ENCODE measurements around the gene TBL3.

The TBL3 gene

DNA sequence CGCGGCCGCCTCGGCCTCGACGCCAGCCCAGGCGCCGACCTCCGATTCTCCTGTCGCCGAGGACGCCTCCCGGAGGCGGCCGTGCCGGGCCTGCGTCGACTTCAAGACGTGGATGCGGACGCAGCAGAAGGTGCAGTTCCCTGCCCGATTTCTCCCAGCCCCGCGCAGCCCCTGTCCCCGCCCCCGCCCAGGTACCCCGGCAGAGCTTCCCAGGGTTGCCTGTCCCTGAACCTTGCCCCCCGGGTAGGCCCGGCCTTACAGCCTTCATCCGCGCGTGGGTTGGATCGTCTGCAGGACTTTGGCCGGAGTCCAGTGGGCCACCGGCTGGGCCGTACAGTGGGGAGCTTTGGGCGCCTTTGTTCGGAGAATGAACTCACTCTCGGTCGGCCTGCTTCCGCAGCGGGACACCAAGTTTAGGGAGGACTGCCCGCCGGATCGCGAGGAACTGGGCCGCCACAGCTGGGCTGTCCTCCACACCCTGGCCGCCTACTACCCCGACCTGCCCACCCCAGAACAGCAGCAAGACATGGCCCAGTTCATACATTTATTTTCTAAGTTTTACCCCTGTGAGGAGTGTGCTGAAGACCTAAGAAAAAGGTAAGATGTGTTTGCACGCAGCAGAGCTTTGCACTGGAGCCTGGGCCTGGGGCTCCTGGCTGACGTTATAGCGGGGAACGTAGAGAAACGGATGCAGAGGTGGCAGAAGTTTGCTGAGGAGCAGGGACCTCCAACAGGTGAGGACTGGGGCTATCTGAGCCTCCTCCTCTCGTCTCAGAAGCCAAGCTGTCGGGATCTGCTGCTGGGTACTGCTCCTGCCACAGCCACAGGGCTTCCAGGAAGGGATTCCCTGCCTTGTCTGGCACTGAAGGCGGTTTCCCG, 12.7 kb downstream of the TBL3 start:
- FAIRE-seq = no peak

DNA sequence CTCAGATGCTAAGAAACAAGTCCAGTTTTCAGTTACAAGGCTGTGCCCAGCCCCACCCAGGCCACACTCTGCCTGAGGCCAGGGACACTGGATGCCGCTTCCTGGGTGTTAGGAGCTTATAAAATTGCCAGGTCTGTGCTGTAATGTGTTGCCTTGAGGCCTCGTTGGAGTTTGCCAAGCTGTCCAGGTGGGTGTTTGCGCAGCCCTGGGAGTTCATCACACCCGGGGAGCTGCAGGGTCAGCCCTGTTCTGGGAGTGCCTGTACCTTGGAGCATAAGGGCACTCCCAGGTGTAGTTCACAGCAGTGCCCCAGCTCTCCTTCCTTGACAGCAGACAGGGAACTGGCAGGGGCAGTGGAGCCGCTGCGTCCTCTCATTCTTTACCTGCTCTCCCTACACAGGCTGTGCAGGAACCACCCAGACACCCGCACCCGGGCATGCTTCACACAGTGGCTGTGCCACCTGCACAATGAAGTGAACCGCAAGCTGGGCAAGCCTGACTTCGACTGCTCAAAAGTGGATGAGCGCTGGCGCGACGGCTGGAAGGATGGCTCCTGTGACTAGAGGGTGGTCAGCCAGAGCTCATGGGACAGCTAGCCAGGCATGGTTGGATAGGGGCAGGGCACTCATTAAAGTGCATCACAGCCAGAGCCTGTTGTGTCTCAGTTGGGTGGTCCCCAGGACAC, 13.8 kb downstream of the TBL3 start:
- FAIRE-seq = no peak

DNA sequence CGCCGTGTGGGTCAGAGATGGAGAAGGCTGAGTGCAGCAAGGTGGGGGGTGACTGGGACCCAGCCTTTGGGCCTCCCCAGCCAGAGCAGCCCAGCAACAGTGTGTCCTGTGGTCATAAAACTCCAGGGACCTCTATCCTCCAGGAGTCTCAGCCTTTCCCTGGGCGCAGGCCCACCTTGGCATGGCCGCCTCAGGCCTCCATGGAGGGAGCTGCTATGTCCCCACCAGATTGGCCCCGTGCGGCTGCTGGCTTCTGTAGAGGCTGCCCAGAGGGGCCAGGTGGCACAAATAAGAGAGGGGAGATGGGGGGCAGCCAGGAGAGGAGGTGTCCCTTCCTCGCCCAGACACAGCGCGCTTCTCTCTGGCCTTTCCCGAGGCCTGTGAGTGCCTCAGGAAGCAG, 15.3 kb downstream of the TBL3 start:
- FAIRE-seq = no peak

DNA sequence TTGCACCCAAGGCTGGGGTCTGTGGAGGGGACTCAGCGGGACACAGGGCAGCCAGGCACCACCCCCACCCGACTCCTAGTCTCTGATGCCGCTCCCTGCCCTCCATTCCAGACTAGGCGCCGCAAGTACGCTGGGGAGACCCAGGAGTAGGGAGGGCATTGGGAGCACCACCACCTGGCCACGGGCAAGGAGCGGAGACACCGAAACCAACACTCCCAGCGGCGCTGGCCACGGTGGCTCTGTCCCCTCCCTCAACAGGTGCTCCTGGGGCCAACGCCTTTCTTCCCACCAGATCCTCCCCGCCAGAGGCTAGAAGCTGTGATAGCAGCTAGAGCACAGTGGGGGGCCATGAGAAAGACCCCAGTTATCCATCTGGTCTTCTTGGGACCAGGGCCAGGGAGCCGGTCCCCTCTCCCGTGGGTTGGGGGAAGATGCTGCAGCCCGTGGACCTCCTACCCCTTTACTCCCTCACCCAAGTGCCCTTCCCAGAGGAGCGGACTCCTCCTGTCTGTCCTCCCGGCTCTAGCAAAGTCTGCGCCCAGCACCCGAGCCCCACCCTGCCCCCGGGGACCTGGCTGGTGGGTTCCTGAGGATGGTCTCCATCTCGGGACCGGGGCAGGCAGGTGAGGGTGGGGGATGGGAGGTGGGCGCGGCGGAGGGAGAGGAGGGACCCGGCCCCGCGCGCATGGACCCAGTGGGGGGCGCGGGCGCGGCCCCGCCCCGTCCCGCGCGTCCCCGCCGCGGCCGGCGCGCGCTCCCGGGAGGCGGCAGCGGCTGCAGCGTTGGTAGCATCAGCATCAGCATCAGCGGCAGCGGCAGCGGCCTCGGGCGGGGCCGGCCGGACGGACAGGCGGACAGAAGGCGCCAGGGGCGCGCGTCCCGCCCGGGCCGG, 17.6 kb downstream of the TBL3 start, which contains the start of gene SYNGR3:
Gene SYNGR3, plus strand, starts transcription at position 762 of the 892 bp plus-strand sequence. CDS start 133 bp downstream, outside the sequence.
- FAIRE-seq = no peak

DNA sequence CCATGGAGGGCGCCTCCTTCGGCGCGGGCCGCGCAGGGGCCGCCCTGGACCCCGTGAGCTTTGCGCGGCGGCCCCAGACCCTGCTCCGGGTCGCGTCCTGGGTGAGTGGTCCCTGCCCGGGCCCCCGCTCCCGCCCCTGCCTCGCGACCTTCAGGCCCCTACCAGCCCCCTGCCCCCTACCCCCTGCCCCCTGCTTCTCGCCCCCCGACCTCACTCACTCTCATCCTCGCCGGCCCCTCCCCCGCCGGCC, 18.2 kb downstream of the TBL3 start:
- FAIRE-seq = no peak

DNA sequence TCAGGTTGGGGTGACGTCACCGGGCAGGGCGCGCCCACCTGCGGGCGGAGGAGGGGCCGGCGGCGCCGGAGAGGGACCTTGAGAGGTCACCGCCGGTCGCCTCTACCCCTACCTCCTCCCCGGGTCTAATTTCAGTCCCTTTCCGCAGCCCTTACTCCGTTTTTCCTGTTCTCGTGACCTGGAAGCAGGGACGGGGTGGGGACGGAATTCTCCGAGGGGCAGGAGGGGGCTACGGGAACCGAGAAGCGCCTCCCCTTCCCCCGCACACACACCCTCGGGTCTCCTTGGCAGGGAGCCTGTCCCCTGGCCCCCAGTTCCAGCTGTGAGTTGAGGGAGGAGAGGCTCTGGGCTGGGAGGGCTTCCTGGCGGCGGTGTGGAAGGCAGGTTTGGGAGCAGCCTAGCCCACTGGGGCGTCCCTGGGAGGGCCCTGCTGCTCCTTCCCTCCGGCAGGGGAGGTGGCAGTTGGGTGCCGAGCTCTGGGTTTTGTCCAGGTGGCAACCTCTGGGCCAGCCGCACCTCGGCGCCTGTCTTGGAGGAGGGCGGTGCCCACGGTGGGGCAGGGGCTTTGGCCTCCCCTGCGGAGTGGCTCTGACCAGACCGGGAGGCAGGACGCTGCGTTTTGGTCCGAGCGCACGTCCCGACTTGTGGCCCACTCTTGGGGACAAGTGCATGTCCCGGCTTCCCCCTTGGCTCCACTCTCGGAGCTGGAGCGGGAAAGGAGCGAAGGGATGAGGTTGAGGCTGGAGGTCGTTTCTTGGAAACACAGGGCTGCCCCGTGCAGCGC, 18.7 kb downstream of the TBL3 start:
- FAIRE-seq = no peak

DNA sequence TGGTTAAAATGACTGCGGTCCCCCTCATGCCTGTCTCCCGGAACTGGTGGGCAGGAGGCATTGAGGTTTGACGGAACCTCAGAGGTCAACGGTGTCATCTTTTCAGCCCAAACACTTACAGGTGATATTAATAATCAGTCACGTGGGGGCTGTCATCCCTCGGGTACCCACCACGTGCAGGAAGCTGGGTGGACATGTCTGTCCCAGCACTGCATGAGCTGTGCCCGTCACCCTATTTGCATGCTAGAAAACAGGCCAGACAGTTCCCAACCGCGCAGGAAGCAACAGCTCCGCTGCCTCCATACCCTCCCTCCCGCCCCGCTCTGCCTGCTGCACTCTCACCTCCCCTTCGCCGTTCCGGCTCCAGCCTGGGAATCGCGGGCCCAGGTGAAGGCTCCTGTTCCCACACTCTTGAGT, 19.3 kb downstream of the TBL3 start:
- FAIRE-seq = no peak

DNA sequence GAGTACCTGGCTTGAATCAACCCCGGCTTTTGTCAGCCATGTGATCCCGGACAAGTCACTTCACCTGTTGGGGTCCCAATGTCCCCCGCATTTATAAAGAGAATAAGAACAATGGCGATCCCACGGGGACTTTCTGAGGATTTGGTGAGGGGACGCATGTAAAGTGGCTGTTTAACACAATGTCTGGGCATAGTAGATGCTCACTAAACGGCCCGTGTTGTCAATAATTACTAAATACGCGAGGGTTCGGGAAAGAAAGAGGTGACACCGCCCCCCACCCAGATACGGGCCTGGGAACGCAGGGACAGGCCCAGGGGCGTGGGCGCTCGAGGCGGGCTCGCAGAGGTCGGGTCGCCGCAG, 19.7 kb downstream of the TBL3 start:
- no peak for FAIRE-seq

DNA sequence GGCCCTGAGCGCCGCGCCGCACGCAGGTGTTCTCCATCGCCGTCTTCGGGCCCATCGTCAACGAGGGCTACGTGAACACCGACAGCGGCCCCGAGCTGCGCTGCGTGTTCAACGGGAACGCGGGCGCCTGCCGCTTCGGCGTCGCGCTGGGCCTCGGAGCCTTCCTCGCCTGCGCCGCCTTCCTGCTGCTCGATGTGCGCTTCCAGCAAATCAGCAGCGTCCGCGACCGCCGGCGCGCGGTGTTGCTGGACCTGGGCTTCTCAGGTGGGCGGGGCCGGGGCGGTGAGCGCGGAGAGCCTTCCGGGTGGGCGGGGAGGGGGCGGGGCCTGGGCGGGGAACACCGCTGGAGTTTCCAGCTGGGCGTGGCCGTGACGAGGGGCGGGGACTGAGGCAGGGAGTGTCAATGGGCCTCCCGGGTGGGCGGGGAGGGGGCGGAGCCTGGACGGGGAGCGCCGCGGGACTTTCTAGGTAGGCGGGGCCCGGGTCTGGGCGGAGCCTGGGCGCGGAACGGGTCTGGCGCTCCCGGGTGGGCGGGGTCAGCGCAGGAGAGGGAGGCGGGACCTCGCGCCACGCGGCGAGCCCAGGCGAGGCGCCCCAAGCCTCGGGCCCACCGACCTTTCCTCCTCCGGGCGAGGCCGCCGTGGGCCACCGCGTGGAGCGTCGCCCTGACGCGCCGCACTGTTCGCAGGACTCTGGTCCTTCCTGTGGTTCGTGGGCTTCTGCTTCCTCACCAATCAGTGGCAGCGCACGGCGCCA, 20.3 kb downstream of the TBL3 start:
- no peak for FAIRE-seq

DNA sequence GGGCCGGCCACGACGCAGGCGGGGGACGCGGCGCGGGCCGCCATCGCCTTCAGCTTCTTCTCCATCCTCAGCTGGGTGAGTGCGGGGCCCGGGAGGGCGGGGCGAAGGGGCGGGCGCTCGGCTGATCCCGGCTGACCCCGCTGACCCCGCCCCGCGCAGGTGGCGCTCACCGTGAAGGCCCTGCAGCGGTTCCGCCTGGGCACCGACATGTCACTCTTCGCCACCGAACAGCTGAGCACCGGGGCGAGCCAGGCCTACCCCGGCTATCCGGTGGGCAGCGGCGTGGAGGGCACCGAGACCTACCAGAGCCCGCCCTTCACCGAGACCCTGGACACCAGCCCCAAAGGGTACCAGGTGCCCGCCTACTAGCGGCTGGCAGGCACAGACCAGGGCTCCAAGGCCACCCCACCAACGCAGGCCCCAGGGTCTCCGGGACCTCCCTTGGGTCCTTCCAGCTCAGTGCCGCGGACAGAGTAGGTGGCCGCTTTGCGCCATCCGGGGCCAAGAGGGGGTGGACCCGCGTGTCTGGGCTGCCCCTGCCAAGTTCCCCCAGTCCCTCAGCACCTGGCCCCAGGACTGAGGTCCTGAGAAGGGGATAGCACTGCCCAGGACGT, 21.0 kb downstream of the TBL3 start:
- no peak for FAIRE-seq

DNA sequence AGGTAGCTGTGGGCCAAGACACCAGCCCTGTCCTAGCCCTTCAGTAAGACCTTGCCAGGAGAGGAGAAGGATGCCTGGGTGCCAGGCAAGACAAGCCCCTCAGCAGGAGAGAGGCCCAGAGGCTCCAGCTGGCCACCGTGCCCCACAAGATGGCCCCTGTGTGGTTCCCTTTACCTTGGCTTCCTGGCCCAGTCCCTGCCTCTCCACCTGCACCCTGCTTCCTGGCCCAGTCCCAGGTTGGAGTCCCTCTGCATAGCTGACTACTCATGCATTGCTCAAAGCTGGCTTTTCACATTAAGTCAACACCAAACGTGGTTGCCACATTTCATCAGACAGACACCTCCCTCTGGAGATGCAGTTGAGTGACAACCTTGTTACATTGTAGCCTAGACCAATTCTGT, 21.9 kb downstream of the TBL3 start:
- FAIRE-seq = peak; percentile 27

DNA sequence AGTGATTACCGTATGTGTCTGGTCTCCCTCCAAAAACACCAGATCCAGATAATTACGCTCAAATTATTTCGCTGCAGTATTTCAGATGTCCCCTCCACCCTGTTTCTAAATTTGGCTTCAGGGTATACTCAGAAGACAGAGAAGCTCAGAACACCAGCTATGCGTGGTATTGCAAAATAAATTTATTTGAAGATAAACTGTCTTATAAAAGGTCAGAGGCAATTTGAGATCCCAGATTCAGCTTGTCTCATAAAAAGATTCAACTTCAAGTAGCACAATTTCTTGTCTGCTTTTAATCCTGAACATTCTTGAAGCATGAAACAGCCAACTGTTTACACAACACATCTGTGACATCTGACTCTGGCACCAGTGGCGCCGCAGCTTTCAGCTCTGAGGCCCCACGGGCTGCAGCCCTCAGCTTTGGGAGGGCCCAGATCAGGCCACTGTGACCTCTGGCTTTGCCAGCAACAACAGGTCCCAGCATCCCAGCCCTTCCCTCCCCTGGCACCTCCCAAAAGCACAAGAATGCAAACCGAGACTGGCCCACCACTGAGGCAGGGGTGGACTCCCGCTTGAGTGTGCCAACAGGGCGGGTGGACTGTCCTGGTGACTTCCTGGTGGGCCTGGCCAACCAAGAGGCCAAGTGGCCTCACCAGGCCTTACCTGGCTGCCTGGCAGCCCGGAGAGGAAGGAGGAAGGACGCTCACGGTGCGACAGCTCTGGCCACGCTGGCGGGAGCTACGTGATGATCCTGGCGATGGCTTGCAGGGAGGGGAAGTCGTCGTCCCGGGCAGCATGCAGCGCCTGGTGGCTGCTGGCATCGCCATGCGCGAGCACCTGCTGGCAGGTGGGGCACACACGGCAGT, 25.9 kb downstream of the TBL3 start:
- no peak for FAIRE-seq

DNA sequence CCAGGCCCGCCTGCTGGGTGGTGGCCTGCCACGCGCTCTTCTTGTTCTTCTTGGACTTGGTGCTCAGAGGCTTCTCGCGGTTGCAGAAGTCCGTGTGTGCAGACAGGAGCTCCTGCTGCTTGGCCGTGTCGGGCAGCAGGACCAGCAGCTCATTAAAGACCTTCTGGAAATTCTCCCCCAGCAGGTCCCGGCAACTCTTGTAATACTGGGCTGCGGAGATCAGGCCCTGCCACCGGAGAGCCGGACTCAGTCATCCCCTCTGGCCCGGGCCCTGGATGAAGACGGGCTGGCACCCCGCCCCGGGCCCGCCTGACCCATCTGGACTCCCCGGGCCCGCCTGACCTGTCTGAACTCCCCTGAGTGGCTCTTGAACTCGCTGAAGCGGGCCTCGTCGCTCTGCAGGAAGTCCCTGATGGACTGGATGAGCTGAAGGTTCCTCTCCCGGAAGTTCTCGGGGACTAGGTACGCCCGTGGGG, 26.5 kb downstream of the TBL3 start:
- no peak for FAIRE-seq

DNA sequence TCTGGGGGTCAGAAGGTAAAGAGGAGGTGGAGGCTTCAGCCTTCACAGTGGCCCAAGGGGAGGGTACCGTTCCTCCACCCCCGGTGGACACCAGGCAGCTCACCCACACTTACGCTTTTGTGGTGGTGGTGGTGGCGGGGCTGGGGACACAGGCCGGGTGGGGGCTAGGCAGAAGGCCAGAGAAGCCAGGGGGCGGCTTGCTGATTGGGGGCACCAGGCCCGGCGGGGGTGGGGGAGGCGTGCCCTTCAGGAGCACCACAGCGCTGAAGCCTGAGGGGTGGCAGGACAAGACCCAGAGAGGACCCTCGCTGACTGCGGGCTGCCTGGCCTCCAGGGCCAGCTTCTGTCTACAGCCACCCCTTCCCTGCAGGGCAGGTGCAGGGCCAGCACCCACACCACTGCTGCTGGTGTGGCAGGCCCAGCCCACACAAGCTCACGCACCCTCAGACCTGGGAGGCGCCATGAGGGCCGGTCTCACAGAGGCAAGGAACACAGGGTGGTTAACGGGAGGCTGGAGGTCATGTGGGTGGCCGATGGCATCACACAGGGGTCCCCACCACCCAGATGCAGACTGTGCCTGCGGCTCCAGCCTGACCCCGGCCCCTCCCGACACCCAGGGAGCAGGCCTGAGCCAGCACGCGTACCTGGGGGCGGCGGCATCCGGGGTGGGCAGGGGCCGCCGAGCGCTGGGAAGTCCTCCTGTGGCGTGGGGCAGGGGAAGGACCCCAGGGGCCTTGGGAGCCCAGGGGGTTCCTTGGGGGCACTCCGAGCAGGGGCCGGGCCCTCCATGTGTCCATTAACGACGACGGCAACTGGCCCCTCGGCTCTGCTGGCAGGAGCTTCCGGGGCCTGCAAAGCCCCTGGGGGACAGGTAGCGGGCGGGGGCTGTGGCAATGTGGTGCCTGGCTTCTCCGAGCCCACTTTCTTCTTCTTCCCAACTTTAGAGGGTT, 27.3 kb downstream of the TBL3 start:
- FAIRE-seq = no peak

DNA sequence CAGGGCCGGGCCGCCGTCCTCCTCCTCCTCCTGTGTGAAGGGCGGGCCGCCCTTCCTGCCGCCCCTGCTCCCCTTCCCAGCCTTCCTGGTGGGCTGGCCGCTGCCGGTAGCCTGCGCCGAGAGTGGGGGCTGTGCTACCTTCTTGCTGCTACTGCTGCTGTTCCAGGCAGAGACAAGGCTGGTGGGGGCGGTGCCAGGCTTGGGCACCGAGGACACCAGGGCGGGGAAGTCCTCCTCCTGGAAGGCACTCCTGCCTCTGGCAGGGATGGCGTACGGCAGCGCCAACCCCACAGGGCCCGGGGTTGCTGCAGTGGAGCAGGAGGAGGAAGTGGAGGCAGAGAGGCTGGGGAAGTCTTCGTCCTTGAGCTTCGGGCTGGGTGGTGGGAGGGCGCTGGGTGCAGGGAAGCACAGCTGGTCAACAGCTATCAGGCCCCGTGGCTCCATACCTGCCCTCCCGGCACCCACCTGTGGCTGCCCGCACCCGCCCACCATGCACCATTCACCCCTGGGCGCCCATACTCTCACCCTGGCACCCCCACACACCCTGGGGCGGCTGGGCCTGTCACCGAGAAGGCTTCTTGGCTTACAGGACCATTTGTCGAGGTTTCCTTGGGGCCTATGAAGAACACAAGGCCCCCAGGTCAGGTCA, 28.1 kb downstream of the TBL3 start:
- no peak for FAIRE-seq

DNA sequence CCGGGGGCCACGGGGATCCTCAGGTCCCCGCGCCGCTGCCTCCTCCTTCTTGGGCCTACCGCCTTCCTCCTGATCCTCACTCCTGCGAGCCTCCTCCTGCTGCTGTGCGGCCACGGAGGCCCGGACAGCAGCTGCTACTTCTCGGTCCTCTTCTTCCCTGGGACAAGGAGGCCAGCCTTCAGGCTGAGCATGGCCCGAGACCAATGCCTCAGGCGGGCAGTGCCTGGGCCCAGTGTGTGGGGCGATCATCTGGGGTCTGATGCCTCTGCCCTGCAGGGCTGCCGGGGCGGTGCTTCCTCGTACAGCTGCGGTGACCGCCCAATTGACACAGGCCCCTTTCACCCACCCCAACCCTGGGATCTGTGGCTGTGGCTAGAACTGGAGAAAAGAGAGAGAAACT, 29.2 kb downstream of the TBL3 start:
- FAIRE-seq = no peak

DNA sequence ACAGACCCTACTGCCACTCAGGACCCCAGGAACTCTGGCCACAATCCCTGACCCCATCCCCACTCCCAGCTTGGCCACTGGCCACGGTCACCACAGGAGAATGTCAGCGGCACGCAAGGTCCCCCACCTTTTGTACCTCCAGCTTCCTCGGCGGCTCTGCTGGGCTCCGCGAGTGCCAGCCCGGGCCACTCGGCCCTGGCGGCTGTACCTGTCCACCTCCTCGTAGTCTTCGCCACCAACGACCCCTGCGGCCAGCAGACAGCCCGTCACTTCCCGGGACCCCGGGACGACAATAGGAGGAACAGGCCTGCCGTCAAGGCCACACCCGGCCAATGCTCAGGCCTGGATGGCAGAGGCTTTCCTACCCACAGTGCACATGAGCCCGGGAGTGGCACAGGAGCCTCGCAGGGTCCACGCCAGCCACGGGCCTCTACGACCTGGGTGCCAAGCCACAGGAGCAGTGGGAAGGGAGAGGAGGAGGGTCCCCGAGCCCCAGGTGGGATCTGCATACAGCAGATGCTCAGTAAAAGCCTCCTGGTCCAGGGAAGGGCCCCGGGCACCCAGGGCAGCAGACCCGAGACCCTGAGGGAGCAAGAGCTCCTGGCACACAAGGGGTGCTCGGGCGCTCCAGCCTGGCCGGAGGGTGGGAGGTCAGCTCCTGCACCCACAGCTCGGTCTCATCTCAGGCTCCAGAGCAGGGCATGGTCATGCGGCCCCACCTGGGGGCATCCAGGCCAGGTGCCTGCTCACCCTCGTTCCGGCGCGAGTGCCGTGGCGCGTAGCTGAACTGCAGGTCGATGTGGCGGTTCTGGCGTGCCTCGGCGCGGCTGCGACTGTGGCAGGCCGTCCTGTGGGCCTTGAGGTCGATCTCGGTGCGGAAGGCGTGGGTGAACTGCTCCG, 29.9 kb downstream of the TBL3 start:
- no peak for FAIRE-seq
